Astrocyte of the hippocampus (primary cell): ENCODE data around the gene ZNF784.

Experiments used
- DNase-seq: peaks from one replicate; pipeline ENCODE4 v3.0.0; 2011; ENCODE audit warnings: low read depth, low spot score

Gene ZNF784

GRCh38 chr19:55620410-55621204, 3.8 kb downstream of the ZNF784 start:
- DNase-seq, result no peak

GRCh38 chr19:55619286-55619685, 5.1 kb downstream of the ZNF784 start:
- no peak for DNase-seq

GRCh38 chr19:55618426-55618825, 5.9 kb downstream of the ZNF784 start:
- no peak for DNase-seq

GRCh38 chr19:55617426-55617825, 6.9 kb downstream of the ZNF784 start:
- no peak for DNase-seq

- no peak for DNase-seq
Measured at GRCh38 chr19:55616395-55616875, 7.9 kb downstream of the ZNF784 start.

GRCh38 chr19:55615543-55616394, 8.6 kb downstream of the ZNF784 start:
- DNase-seq, result no peak

- DNase-seq, result no peak
Measured at GRCh38 chr19:55614711-55615542, 9.4 kb downstream of the ZNF784 start.

- no peak for DNase-seq
Measured at GRCh38 chr19:55613930-55614710, 10.2 kb downstream of the ZNF784 start.

- DNase-seq, result no peak
Measured at GRCh38 chr19:55613396-55613795, 11.0 kb downstream of the ZNF784 start.

GRCh38 chr19:55611983-55612645, 12.3 kb downstream of the ZNF784 start:
- DNase-seq, result no peak

GRCh38 chr19:55611300-55611982, 12.9 kb downstream of the ZNF784 start:
- no peak for DNase-seq

- DNase-seq, result no peak
Measured at GRCh38 chr19:55609326-55609725, 15.0 kb downstream of the ZNF784 start.

- no peak for DNase-seq
Measured at GRCh38 chr19:55606817-55607216, 17.5 kb downstream of the ZNF784 start.

- no peak for DNase-seq
Measured at GRCh38 chr19:55606471-55606787, 17.9 kb downstream of the ZNF784 start.

- DNase-seq, result peak; percentile 92
Measured at GRCh38 chr19:55605637-55606470, 18.5 kb downstream of the ZNF784 start, which contains the start of gene ZNF865. Gene ZNF865, plus strand, starts transcription at chr19:55605647. Its CDS starts 7,972 bp downstream, at chr19:55613619.

GRCh38 chr19:55605207-55605636, 19.1 kb downstream of the ZNF784 start:
- DNase-seq, result peak; percentile 99

- DNase-seq, result no peak
Measured at GRCh38 chr19:55603581-55604292, 20.6 kb downstream of the ZNF784 start.

- no peak for DNase-seq
Measured at GRCh38 chr19:55603115-55603514, 21.3 kb downstream of the ZNF784 start.
